Measurements from ENCODE around the gene MC5R. TPM values are rescaled to one million over a fixed set of nuclear protein-coding genes. Genes with fewer than 3 reads are reported as not detected.
A peak's percentile ranks its signal among the peaks of the same experiment; 100 is the strongest.

The MC5R gene
- not detected for polyA plus RNA-seq (2012; ENCODE audit: low read depth, missing spikeins)

- TF ChIP-seq TAF1 (IDR thresholded peaks at IDR 0.05; ENCODE audit: low read depth, low read length) (no peak), SPI1 (IDR thresholded peaks at IDR 0.05; ENCODE audit: low read depth, low read length) (no peak), PAX5 (IDR thresholded peaks at IDR 0.05; ENCODE audit: insufficient read depth, low read length, severe bottlenecking) (no peak), POLR2A (IDR thresholded peaks at IDR 0.05; ENCODE audit: low read depth, low read length) (no peak), POU2F2 (IDR thresholded peaks at IDR 0.05; ENCODE audit: low read depth, low read length) (no peak), POLR2AphosphoS5 (IDR thresholded peaks at IDR 0.05; ENCODE audit: low read depth, low read length) (no peak)
- DNase-seq (ENCODE audit: insufficient read length, low spot score): peak; percentile 95
- peak; percentile 95 for FAIRE-seq
Measured at GRCh38 chr18:13823707-13824395, at the start of gene MC5R. MC5R (plus strand) TSS chr18:13824149; CDS start chr18:13825766, 1,617 bp downstream.

DNA sequence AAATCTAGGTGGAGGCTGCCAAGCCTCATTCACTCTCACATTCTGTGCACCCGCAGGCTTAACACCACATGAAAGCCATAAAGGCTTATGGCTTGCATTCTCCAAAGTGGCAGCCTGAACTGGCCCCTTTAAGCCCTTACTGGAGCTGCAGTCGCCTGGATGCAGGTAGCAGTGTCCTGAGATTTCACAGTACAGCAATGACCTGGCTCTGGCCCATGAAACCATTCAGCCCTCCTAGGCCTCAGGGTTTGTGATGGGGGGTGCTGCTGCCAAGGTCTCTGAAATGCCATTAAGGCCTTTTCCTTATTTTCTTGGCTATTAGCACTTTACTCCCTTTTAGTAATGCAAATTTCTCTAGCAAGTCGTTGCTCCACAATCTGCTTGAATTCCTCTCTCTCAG, 48.9 kb upstream of the MC5R start:
- TF ChIP-seq POU2F2 (IDR thresholded peaks at IDR 0.05; ENCODE audit: low read depth, low read length): no peak
- no peak for TF ChIP-seq PAX5 (IDR thresholded peaks at IDR 0.05; ENCODE audit: insufficient read depth, low read length, severe bottlenecking)

GRCh38 chr18:13791181-13791580, 32.8 kb upstream of the MC5R start:
- TF ChIP-seq SPI1 (IDR thresholded peaks at IDR 0.05; ENCODE audit: low read depth, low read length) (no peak), POU2F2 (IDR thresholded peaks at IDR 0.05; ENCODE audit: low read depth, low read length) (no peak), POLR2A (IDR thresholded peaks at IDR 0.05; ENCODE audit: low read depth, low read length) (no peak), POLR2AphosphoS5 (IDR thresholded peaks at IDR 0.05; ENCODE audit: low read depth, low read length) (no peak), TAF1 (IDR thresholded peaks at IDR 0.05; ENCODE audit: low read depth, low read length) (no peak), PAX5 (IDR thresholded peaks at IDR 0.05; ENCODE audit: insufficient read depth, low read length, severe bottlenecking) (no peak)
- FAIRE-seq (no peak), DNase-seq (ENCODE audit: insufficient read length, low spot score) (no peak)

More for the DNA sequence above, 48.9 kb upstream of the MC5R start:
- DNase-seq (ENCODE audit: insufficient read length, low spot score): no peak
- FAIRE-seq: no peak

- FAIRE-seq (no peak), DNase-seq (ENCODE audit: insufficient read length, low spot score) (no peak)
- no peak for TF ChIP-seq POLR2A (IDR thresholded peaks at IDR 0.05; ENCODE audit: low read depth, low read length)
- TF ChIP-seq TAF1 (IDR thresholded peaks at IDR 0.05; ENCODE audit: low read depth, low read length): no peak
- no peak for TF ChIP-seq SPI1 (IDR thresholded peaks at IDR 0.05; ENCODE audit: low read depth, low read length)
- TF ChIP-seq POU2F2 (IDR thresholded peaks at IDR 0.05; ENCODE audit: low read depth, low read length): no peak
- TF ChIP-seq PAX5 (IDR thresholded peaks at IDR 0.05; ENCODE audit: insufficient read depth, low read length, severe bottlenecking): no peak
- TF ChIP-seq POLR2AphosphoS5 (IDR thresholded peaks at IDR 0.05; ENCODE audit: low read depth, low read length): no peak
Measured at GRCh38 chr18:13793819-13794218, 30.1 kb upstream of the MC5R start.

GRCh38 chr18:13796515-13796914, 27.4 kb upstream of the MC5R start:
- FAIRE-seq (no peak), DNase-seq (ENCODE audit: insufficient read length, low spot score) (no peak)
- no peak for TF ChIP-seq TAF1 (IDR thresholded peaks at IDR 0.05; ENCODE audit: low read depth, low read length)
- no peak for TF ChIP-seq SPI1 (IDR thresholded peaks at IDR 0.05; ENCODE audit: low read depth, low read length)
- TF ChIP-seq POU2F2 (IDR thresholded peaks at IDR 0.05; ENCODE audit: low read depth, low read length): no peak
- TF ChIP-seq PAX5 (IDR thresholded peaks at IDR 0.05; ENCODE audit: insufficient read depth, low read length, severe bottlenecking): no peak
- no peak for TF ChIP-seq POLR2AphosphoS5 (IDR thresholded peaks at IDR 0.05; ENCODE audit: low read depth, low read length)
- no peak for TF ChIP-seq POLR2A (IDR thresholded peaks at IDR 0.05; ENCODE audit: low read depth, low read length)

- TF ChIP-seq POLR2AphosphoS5 (IDR thresholded peaks at IDR 0.05; ENCODE audit: low read depth, low read length) (no peak), SPI1 (IDR thresholded peaks at IDR 0.05; ENCODE audit: low read depth, low read length) (no peak), POU2F2 (IDR thresholded peaks at IDR 0.05; ENCODE audit: low read depth, low read length) (no peak), TAF1 (IDR thresholded peaks at IDR 0.05; ENCODE audit: low read depth, low read length) (no peak)
- FAIRE-seq (no peak), DNase-seq (ENCODE audit: insufficient read length, low spot score) (no peak)
Measured at GRCh38 chr18:13797157-13797611, 26.8 kb upstream of the MC5R start.

DNA sequence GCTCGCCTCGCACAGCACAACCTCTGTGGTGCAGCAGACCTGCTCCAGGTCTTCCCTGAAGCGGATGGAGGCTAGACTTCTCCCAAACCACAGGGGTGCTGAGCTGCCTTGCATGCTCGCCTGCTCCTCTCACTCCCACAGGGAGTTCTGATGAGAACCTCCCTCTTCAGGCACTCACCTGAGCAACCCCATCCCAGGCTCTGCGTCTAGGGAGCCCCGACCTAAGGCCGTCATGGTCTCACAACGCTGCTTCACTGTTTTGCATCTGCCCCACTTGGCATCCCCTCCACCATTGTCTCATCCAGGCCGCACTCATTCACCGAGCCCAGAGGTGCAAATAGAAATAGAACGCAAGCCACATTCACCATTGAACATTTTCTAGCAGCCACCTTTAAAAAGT, 24.6 kb upstream of the MC5R start:
- no peak for TF ChIP-seq SPI1 (IDR thresholded peaks at IDR 0.05; ENCODE audit: low read depth, low read length)
- FAIRE-seq: no peak
- DNase-seq (ENCODE audit: insufficient read length, low spot score): no peak

DNA sequence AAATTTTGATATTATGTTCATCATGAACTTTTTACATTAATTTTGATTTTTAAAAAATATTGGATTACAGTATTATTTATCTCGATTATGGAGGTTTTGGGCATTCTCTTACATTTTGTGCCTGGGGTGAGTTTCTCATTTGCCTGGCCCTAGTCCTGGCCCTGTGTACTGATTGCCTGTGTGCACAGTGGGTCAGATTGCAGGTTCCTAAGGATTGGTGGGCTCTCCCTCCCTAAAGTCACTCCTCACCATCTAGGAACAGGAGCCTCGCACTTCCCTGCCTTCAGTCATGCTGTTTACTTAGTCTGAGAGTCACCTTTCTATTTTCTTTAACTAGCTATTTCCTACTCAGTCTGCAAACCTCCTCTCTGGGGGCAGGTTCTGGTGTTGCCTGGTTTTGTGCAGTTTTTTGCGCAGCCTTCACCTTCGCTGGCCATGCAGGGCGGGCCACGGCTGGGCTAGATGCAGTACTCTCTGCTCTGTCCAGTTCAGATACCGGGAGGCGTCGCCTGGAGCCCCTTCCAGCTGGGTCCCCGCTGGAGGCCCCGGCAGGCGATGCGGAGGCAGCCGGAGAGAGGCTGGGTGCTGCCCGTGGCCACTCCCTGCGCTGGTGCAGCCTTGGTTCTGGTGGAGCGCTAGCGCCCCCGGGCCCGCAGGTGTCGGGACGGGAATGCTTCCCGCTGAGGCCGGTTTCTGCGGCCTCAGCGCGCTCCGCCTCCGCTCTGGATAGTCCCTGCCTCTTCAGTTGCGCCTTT, 23.3 kb upstream of the MC5R start:
- FAIRE-seq: no peak
- DNase-seq (ENCODE audit: insufficient read length, low spot score): peak; percentile 37
- TF ChIP-seq PAX5 (IDR thresholded peaks at IDR 0.05; ENCODE audit: insufficient read depth, low read length, severe bottlenecking) (no peak), SPI1 (IDR thresholded peaks at IDR 0.05; ENCODE audit: low read depth, low read length) (no peak), POU2F2 (IDR thresholded peaks at IDR 0.05; ENCODE audit: low read depth, low read length) (no peak), POLR2A (IDR thresholded peaks at IDR 0.05; ENCODE audit: low read depth, low read length) (no peak), TAF1 (IDR thresholded peaks at IDR 0.05; ENCODE audit: low read depth, low read length) (no peak), POLR2AphosphoS5 (IDR thresholded peaks at IDR 0.05; ENCODE audit: low read depth, low read length) (no peak)

DNA sequence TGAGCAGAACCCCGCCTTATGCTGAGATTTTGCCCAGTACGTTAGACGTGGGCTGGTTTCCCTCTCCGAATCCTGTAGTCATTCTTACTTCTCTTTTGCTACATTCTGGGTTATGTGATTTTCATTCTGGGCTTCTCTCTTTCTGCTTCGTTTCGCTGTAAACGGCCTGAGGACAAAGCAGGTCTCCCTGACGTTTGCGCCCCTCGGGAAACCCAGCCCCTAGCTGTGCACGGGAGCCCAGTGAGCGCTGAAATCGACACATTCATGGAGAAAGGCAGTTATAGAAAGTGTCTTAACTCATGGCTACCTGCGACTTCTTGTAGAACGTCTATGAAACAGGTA, 22.7 kb upstream of the MC5R start:
- TF ChIP-seq PAX5 (IDR thresholded peaks at IDR 0.05; ENCODE audit: insufficient read depth, low read length, severe bottlenecking) (no peak), TAF1 (IDR thresholded peaks at IDR 0.05; ENCODE audit: low read depth, low read length) (no peak), POU2F2 (IDR thresholded peaks at IDR 0.05; ENCODE audit: low read depth, low read length) (no peak), POLR2AphosphoS5 (IDR thresholded peaks at IDR 0.05; ENCODE audit: low read depth, low read length) (no peak), SPI1 (IDR thresholded peaks at IDR 0.05; ENCODE audit: low read depth, low read length) (no peak), POLR2A (IDR thresholded peaks at IDR 0.05; ENCODE audit: low read depth, low read length) (no peak)
- no peak for DNase-seq (ENCODE audit: insufficient read length, low spot score)
- FAIRE-seq: no peak

- FAIRE-seq (no peak), DNase-seq (ENCODE audit: insufficient read length, low spot score) (no peak)
- no peak for TF ChIP-seq SPI1 (IDR thresholded peaks at IDR 0.05; ENCODE audit: low read depth, low read length)
- no peak for TF ChIP-seq PAX5 (IDR thresholded peaks at IDR 0.05; ENCODE audit: insufficient read depth, low read length, severe bottlenecking)
- no peak for TF ChIP-seq POLR2A (IDR thresholded peaks at IDR 0.05; ENCODE audit: low read depth, low read length)
- TF ChIP-seq TAF1 (IDR thresholded peaks at IDR 0.05; ENCODE audit: low read depth, low read length): no peak
- no peak for TF ChIP-seq POU2F2 (IDR thresholded peaks at IDR 0.05; ENCODE audit: low read depth, low read length)
Measured at GRCh38 chr18:13804305-13804704, 19.6 kb upstream of the MC5R start.
